SK-N-SH (cell line): ENCODE results near the gene HHIPL1.

Experiments used
- EP300 ChIP-seq, 2 experiments: IDR thresholded peaks; 2 replicates each; pipeline versions ENCODE4 v1.4.0 to v1.6.1; 2012; ENCODE audit warnings: borderline replicate concordance in 1 of 2, low read depth in 1 of 2, low read length in 1 of 2
- EZH2phosphoT487 ChIP-seq: fragments of 200-600 bp; sonication (generic); IDR thresholded peaks from 2 replicates; pipeline ENCODE4 v1.6.1; 2017; ENCODE audit warnings: low read depth, mixed run types, mild to moderate bottlenecking, antibody characterized with exemption, moderate library complexity, borderline replicate concordance
- MAX ChIP-seq: IDR thresholded peaks from 2 replicates; pipeline ENCODE4 v1.4.0; 2012; ENCODE audit warnings: low read depth
- NRF1 ChIP-seq: IDR thresholded peaks from 2 replicates; pipeline ENCODE4 v1.6.1; 2012; ENCODE audit warnings: low read depth, mild to moderate bottlenecking, low read length
- PBX3 ChIP-seq: IDR thresholded peaks from 2 replicates; pipeline ENCODE4; 2012
- POLR2AphosphoS5 ChIP-seq: IDR thresholded peaks from 2 replicates; pipeline ENCODE4 v1.6.1; 2012; ENCODE audit warnings: low read depth, low read length
- REST ChIP-seq: IDR thresholded peaks from 2 replicates; pipeline ENCODE4 v1.6.1; 2012; ENCODE audit warnings: mild to moderate bottlenecking, low read depth, low read length, moderate library complexity
- RFX5 ChIP-seq: IDR thresholded peaks from 2 replicates; pipeline ENCODE4 v1.6.1; 2012; ENCODE audit warnings: mild to moderate bottlenecking, improper control_type of control experiment, low read length
- SMC3 ChIP-seq: IDR thresholded peaks from 2 replicates; pipeline ENCODE4 v1.6.1; 2012; ENCODE audit warnings: low read depth, low read length, improper control_type of control experiment
- TEAD4 ChIP-seq: IDR thresholded peaks from 2 replicates; pipeline ENCODE4 v1.4.0; 2012; ENCODE audit warnings: mild to moderate bottlenecking, borderline replicate concordance; ENCODE audit not compliant: insufficient read depth
- TF ChIP-seq, protein P1 (sequence below): fragments of 200-600 bp; sonication (generic); IDR thresholded peaks from 2 replicates; pipeline ENCODE4 v1.6.1; 2017; ENCODE audit warnings: antibody characterized with exemption, mild to moderate bottlenecking, moderate library complexity

GRCh38 chr14:99688629-99689028 lies 43.7 kb downstream of the HHIPL1 start:
- TF ChIP-seq, protein P1, sequence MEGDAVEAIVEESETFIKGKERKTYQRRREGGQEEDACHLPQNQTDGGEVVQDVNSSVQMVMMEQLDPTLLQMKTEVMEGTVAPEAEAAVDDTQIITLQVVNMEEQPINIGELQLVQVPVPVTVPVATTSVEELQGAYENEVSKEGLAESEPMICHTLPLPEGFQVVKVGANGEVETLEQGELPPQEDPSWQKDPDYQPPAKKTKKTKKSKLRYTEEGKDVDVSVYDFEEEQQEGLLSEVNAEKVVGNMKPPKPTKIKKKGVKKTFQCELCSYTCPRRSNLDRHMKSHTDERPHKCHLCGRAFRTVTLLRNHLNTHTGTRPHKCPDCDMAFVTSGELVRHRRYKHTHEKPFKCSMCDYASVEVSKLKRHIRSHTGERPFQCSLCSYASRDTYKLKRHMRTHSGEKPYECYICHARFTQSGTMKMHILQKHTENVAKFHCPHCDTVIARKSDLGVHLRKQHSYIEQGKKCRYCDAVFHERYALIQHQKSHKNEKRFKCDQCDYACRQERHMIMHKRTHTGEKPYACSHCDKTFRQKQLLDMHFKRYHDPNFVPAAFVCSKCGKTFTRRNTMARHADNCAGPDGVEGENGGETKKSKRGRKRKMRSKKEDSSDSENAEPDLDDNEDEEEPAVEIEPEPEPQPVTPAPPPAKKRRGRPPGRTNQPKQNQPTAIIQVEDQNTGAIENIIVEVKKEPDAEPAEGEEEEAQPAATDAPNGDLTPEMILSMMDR = no peak
- TF ChIP-seq PBX3 = no peak
- no peak for TF ChIP-seq MAX
- TF ChIP-seq EZH2phosphoT487 = no peak
- TF ChIP-seq EP300 (IDR thresholded peaks at IDR 0.05; ENCODE audit: borderline replicate concordance in 1 of 2, low read depth in 1 of 2, low read length in 1 of 2) = no peak
- no peak for TF ChIP-seq RFX5
- no peak for TF ChIP-seq SMC3
- TF ChIP-seq REST = no peak
- TF ChIP-seq POLR2AphosphoS5 = no peak
- no peak for TF ChIP-seq TEAD4
- TF ChIP-seq NRF1 = no peak
